ENCODE data around the gene MEGF6.
A peak's percentile ranks its signal among the peaks of the same experiment; 100 is the strongest.

DNA sequence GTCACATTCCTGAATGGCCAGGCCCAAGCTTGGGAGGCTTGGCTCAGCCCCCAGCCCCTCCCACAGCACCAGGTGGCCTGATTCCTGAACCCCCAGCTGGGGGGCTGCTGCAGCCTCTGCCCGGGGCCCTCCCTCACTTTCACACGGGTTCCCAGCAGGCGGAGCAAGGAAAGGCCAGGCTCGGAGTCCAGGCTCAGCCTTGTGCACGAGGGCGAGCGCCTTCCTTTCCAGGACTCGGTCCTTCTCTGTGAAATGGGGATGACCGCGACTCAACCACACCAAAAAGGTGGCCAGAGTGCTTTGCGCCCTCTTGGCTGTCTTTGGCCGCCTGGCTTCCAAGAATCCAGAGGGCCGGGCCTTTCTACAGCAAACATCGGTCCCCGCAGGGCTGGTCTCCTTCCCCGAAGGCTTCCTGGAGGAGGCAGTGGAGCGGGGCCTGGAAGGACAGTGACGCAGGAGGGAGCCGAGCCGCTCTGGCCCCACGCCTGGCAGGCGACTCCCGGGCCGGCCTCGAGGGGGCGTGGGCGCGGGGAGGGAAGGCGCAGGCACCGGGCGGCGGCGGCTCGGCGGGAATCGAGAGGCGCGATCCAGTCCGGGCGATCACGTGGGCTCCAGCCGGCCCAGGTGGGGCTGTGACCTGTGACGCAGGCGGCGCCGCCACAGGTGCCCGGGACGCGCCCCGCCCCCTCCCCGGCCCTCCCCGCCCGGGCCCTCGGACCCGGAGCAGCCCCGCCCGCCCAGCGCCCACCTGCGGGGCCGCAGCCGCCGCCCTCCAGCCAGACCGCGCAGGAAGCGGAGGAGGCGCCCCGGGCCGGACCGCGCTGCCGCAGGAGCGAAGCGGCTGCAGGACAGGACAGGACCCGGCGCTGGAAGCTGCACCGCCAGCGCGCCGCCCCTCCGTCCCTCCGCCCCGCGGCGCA, 157.2 kb downstream of the MEGF6 start, which contains the start of gene ARHGEF16:
- no peak for TF ChIP-seq POLR2A (IDR thresholded peaks at IDR 0.05)
- TF ChIP-seq, protein P1, sequence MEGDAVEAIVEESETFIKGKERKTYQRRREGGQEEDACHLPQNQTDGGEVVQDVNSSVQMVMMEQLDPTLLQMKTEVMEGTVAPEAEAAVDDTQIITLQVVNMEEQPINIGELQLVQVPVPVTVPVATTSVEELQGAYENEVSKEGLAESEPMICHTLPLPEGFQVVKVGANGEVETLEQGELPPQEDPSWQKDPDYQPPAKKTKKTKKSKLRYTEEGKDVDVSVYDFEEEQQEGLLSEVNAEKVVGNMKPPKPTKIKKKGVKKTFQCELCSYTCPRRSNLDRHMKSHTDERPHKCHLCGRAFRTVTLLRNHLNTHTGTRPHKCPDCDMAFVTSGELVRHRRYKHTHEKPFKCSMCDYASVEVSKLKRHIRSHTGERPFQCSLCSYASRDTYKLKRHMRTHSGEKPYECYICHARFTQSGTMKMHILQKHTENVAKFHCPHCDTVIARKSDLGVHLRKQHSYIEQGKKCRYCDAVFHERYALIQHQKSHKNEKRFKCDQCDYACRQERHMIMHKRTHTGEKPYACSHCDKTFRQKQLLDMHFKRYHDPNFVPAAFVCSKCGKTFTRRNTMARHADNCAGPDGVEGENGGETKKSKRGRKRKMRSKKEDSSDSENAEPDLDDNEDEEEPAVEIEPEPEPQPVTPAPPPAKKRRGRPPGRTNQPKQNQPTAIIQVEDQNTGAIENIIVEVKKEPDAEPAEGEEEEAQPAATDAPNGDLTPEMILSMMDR (IDR thresholded peaks at IDR 0.05): peak in 2 of 6 experiments; percentile 20 to 30

Data from adrenal gland (tissue), 5 donors.